ENCODE measurements around the gene POU2AF2. TPM values are rescaled to one million over a fixed set of nuclear protein-coding genes. Genes with fewer than 3 reads are reported as not detected.

The POU2AF2 gene
- total RNA-seq, 4 donors from 2014 or later: 0.66 TPM; not detected in 3

Other genes starting within 250 kb of the POU2AF2 start
- 1 to 10 TPM in 2 of 4 donors, under 1 TPM in 1, not detected in 1; 0.99 to 2.9 (median 2.2) TPM for gene POU2AF3, start 52.8 kb downstream of the POU2AF2 start, total RNA-seq
- under 1 TPM in 2 of 4 donors, not detected in 2; 0.17 TPM for gene POU2AF1, start 133.6 kb downstream of the POU2AF2 start, total RNA-seq

All from esophagus muscularis mucosa (tissue), 4 donors.